RPMI8226 (cell line): Measurements from ENCODE around the gene SND1.
"Not testable (repeated sequence)": the region's sequence is repeated elsewhere in the genome, so short reads cannot be mapped to it uniquely, and the experiment has no call there.

Experiments used
- DNase-seq: peaks from one replicate; pipeline ENCODE4 v3.0.0-alpha.2; 2015

The SND1 gene

GRCh38 chr7:127896659-127897058 is 244.7 kb downstream of the SND1 start:
- DNase-seq, result no peak

GRCh38 chr7:127897704-127898454 is 245.9 kb downstream of the SND1 start:
- no peak for DNase-seq

GRCh38 chr7:127899411-127899810 is 247.4 kb downstream of the SND1 start:
- DNase-seq, result no peak

- DNase-seq, result no peak
Measured at GRCh38 chr7:127900141-127900540, 248.1 kb downstream of the SND1 start.

GRCh38 chr7:127900732-127901685 is 249.0 kb downstream of the SND1 start:
- no peak for DNase-seq

- no peak for DNase-seq
Measured at GRCh38 chr7:127901895-127902703, 250.1 kb downstream of the SND1 start.

GRCh38 chr7:127902753-127903152 is 250.8 kb downstream of the SND1 start:
- DNase-seq, result not testable (repeated sequence)

GRCh38 chr7:127903892-127904669 is 252.1 kb downstream of the SND1 start:
- no peak for DNase-seq

- no peak for DNase-seq
Measured at GRCh38 chr7:127904670-127904985, 252.6 kb downstream of the SND1 start.

GRCh38 chr7:127905021-127905420 is 253.0 kb downstream of the SND1 start:
- no peak for DNase-seq

GRCh38 chr7:127905491-127906330 is 253.7 kb downstream of the SND1 start:
- DNase-seq, result no peak

- DNase-seq, result no peak
Measured at GRCh38 chr7:127907110-127908040, 255.4 kb downstream of the SND1 start.

- DNase-seq, result no peak
Measured at GRCh38 chr7:127908430-127909258, 256.6 kb downstream of the SND1 start.

- DNase-seq, result no peak
Measured at GRCh38 chr7:127909424-127910152, 257.6 kb downstream of the SND1 start.

- no peak for DNase-seq
Measured at GRCh38 chr7:127910670-127911069, 258.7 kb downstream of the SND1 start.

GRCh38 chr7:127911968-127912511 is 260.0 kb downstream of the SND1 start:
- DNase-seq, result peak; percentile 47

- DNase-seq, result no peak
Measured at GRCh38 chr7:127912901-127913300, 260.9 kb downstream of the SND1 start.

GRCh38 chr7:127913686-127914085 is 261.7 kb downstream of the SND1 start:
- DNase-seq, result no peak
